Subcutaneous abdominal adipose tissue (tissue), 5 donors: ENCODE data around the gene IL17C.

ENCODE experiments used
- H3K27ac ChIP-seq: one replicate; pipeline ENCODE4 v1.7.0; 2013; ENCODE audit warnings: low read depth, mild to moderate bottlenecking, inconsistent platforms, low read length, moderate library complexity
- H3K27me3 ChIP-seq, 5 donors: one replicate each; pipeline ENCODE4 v1.7.0; 2013; ENCODE audit warnings: low read length in 5 of 5, inconsistent platforms in 1 of 5; ENCODE audit not compliant: control insufficient read depth in 5 of 5, insufficient read depth in 4 of 5
- H3K36me3 ChIP-seq, 5 donors: one replicate each; pipeline ENCODE4 v1.7.0; 2013; ENCODE audit warnings: low read length in 5 of 5; ENCODE audit not compliant: control insufficient read depth in 5 of 5, insufficient read depth in 5 of 5
- H3K4me1 ChIP-seq, 5 donors: one replicate each; pipeline ENCODE4 v1.7.0; 2013; ENCODE audit warnings: low read length in 5 of 5, mild to moderate bottlenecking in 3 of 5, moderate library complexity in 1 of 5; ENCODE audit not compliant: control insufficient read depth in 5 of 5, insufficient read depth in 5 of 5
- H3K4me3 ChIP-seq, 5 donors: one replicate each; pipeline ENCODE4 v1.7.0; 2013; ENCODE audit warnings: low read length in 5 of 5, low read depth in 1 of 5
- H3K9ac ChIP-seq, 5 donors: one replicate each; pipeline ENCODE4 v1.7.0; 2013; ENCODE audit warnings: low read length in 5 of 5, mild to moderate bottlenecking in 4 of 5, moderate library complexity in 3 of 5
- H3K9me3 ChIP-seq, 5 donors: one replicate each; pipeline ENCODE4 v1.7.0; 2013; ENCODE audit warnings: low read length in 5 of 5; ENCODE audit not compliant: control insufficient read depth in 5 of 5
- donor health status: healthy.
- donor health status: healthy.
- donor health status: healthy.
- donor health status: healthy.
- donor health status: healthy.

The IL17C gene

GRCh38 chr16:88687676-88688012 lies 49.3 kb downstream of the IL17C start:
- no peak overlapping the region for H3K9ac ChIP-seq
- no peaks in the 10 kb centered on the region for H3K9me3 ChIP-seq
- H3K4me3 ChIP-seq, result no peak overlapping the region
- no peak overlapping the region for H3K27ac ChIP-seq
- H3K27me3 ChIP-seq, result peaks cover 19 to 53% (median 39%) of the 10 kb centered on the region in 5 donors
- no peaks in the 10 kb centered on the region for H3K36me3 ChIP-seq
- H3K4me1 ChIP-seq, result peaks cover 0 to 38% (median 26%) of the 10 kb centered on the region in 5 donors

- H3K4me3 ChIP-seq, result no peak overlapping the region
- peaks cover 0 to 38% (median 26%) of the 10 kb centered on the region in 5 donors for H3K4me1 ChIP-seq
- H3K9ac ChIP-seq, result no peak overlapping the region
- peaks cover 19 to 53% (median 39%) of the 10 kb centered on the region in 5 donors for H3K27me3 ChIP-seq
- H3K36me3 ChIP-seq, result no peaks in the 10 kb centered on the region
- no peaks in the 10 kb centered on the region for H3K9me3 ChIP-seq
- H3K27ac ChIP-seq, result no peak overlapping the region
Observed at GRCh38 chr16:88688013-88688778, 49.8 kb downstream of the IL17C start.
